Chondrocyte (in vitro differentiated cells): Measurements from ENCODE around the gene ARHGDIG. TPM values are rescaled to one million over a fixed set of nuclear protein-coding genes. Genes with fewer than 3 reads are reported as not detected.

Experiments used
- DNase-seq: peaks from one replicate; pipeline ENCODE4 v3.0.0; 2021; ENCODE audit warnings: mixed read lengths, low spot score
- H3K27ac Mint-ChIP-seq: one replicate; pipeline ENCODE4 v1.8.0; 2021; ENCODE audit warnings: mild to moderate bottlenecking, moderate library complexity, mixed read lengths; ENCODE audit not compliant: unreplicated experiment
- H3K27me3 Mint-ChIP-seq: 2 replicates; pipeline ENCODE4 v1.8.0; 2021; ENCODE audit warnings: low read depth, mixed read lengths
- H3K36me3 Mint-ChIP-seq: 2 replicates; pipeline ENCODE4 v1.8.0; 2021; ENCODE audit warnings: low read depth, mixed read lengths
- H3K4me1 Mint-ChIP-seq: 2 replicates; pipeline ENCODE4 v1.8.0; 2021; ENCODE audit warnings: low read depth, mild to moderate bottlenecking, mixed read lengths
- H3K4me3 Mint-ChIP-seq: one replicate; pipeline ENCODE4 v1.8.0; 2021; ENCODE audit warnings: mild to moderate bottlenecking, moderate library complexity, mixed read lengths; ENCODE audit not compliant: unreplicated experiment
- H3K9me3 Mint-ChIP-seq: 2 replicates; pipeline ENCODE4 v1.8.0; 2021; ENCODE audit warnings: low read depth, mixed read lengths
- total RNA-seq: library from RNA; stranded (reverse); gene quantifications from 3 replicates; pipeline ENCODE4 v1.2.1, GENCODE V29; 2021
- TF ChIP-seq, protein P1 (sequence below): fragments of 200-600 bp; sonication (generic); IDR thresholded peaks from 2 replicates; pipeline ENCODE4 v1.5.0; 2021; ENCODE audit warnings: antibody characterized with exemption, mild to moderate bottlenecking, moderate library complexity

The ARHGDIG gene
- total RNA-seq, 1 donor from 2014 or later: 4.0 TPM

DNA sequence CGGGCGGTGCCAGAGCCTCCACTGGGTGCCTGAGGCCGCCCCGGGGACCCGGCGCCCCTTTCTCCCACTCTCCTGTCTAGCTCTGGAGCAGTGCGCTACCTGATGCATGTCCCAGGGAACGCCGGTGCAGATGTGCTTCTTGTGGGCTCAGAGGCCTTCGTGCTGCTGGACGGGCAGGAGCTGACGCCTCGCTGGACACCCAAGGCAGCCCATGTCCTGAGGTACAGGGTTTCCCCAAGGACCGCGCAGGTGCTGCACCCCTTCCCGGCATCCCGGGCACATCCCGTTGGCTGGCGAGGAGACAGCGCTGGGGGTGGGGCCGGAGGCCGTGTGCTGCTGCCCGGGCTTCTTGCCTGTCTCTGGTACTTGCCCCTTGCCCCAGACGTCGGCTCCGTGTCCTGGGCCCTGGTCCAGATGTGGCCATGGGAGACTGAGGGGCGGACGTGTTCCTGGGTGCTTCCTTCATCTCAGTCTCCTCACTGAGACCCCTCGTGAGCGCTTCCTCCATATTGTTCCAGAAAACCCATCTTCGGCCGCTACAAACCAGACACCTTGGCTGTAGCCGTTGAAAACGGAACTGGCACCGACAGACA lies 17.1 kb upstream of the ARHGDIG start:
- DNase-seq: peak; percentile 92
- H3K4me1 Mint-ChIP-seq: peaks cover 4% of the 10 kb centered on the region
- H3K27me3 Mint-ChIP-seq: no peaks in the 10 kb centered on the region
- H3K36me3 Mint-ChIP-seq: peaks cover 10% of the 10 kb centered on the region
- TF ChIP-seq, protein P1, sequence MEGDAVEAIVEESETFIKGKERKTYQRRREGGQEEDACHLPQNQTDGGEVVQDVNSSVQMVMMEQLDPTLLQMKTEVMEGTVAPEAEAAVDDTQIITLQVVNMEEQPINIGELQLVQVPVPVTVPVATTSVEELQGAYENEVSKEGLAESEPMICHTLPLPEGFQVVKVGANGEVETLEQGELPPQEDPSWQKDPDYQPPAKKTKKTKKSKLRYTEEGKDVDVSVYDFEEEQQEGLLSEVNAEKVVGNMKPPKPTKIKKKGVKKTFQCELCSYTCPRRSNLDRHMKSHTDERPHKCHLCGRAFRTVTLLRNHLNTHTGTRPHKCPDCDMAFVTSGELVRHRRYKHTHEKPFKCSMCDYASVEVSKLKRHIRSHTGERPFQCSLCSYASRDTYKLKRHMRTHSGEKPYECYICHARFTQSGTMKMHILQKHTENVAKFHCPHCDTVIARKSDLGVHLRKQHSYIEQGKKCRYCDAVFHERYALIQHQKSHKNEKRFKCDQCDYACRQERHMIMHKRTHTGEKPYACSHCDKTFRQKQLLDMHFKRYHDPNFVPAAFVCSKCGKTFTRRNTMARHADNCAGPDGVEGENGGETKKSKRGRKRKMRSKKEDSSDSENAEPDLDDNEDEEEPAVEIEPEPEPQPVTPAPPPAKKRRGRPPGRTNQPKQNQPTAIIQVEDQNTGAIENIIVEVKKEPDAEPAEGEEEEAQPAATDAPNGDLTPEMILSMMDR: no peak
- no peaks in the 10 kb centered on the region for H3K9me3 Mint-ChIP-seq
- H3K4me3 Mint-ChIP-seq: no peak overlapping the region
- H3K27ac Mint-ChIP-seq: no peak overlapping the region

GRCh38 chr16:263944-264343 lies 16.4 kb upstream of the ARHGDIG start:
- Mint-ChIP-seq H3K27ac (no peak overlapping the region), H3K36me3 (peaks cover 10% of the 10 kb centered on the region), H3K9me3 (no peaks in the 10 kb centered on the region), H3K4me3 (no peak overlapping the region), H3K4me1 (peaks cover 4% of the 10 kb centered on the region), H3K27me3 (no peaks in the 10 kb centered on the region)
- DNase-seq: no peak
- TF ChIP-seq, protein P1: no peak

- peaks cover 4% of the 10 kb centered on the region for H3K4me1 Mint-ChIP-seq
- H3K9me3 Mint-ChIP-seq: no peaks in the 10 kb centered on the region
- no peak overlapping the region for H3K27ac Mint-ChIP-seq
- peaks cover 10% of the 10 kb centered on the region for H3K36me3 Mint-ChIP-seq
- TF ChIP-seq, protein P1: no peak
- DNase-seq: peak; percentile 93
- H3K27me3 Mint-ChIP-seq: no peaks in the 10 kb centered on the region
- H3K4me3 Mint-ChIP-seq: no peak overlapping the region
These were observed 15.9 kb upstream of the ARHGDIG start for GRCh38 chr16:264440-264951.

DNA sequence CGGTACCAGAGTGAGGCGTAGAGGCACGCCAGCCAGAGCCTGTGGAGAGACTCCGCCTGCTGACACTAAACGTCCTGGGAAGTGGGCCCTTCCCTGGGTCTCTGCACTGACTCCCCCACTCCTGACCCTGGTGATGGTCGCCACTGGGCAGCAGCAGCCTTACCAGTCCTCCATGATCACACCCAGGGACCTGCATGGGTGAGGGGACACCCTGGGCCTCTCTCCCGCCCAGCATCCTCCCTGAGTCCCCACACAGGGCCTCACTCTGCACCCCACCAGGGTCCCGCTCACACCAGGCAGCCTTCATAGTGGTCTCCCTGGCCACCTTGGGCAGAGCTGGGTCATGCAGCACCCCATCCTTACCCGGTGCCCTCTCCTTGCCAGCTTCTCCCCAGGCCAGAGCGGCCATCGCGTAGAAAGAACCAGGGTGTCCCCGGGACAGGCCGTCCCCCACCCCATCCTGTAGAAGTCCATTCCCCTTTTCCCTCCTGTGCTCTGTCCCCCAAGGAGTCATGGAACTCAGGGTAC lies 15.3 kb upstream of the ARHGDIG start:
- Mint-ChIP-seq H3K4me1 (peaks cover 4% of the 10 kb centered on the region), H3K9me3 (no peaks in the 10 kb centered on the region), H3K27ac (no peak overlapping the region), H3K4me3 (no peak overlapping the region), H3K27me3 (no peaks in the 10 kb centered on the region), H3K36me3 (peaks cover 10% of the 10 kb centered on the region)
- no peak for DNase-seq
- TF ChIP-seq, protein P1: no peak

- DNase-seq: no peak
- Mint-ChIP-seq H3K9me3 (no peaks in the 10 kb centered on the region), H3K36me3 (peaks cover 7% of the 10 kb centered on the region), H3K27me3 (no peaks in the 10 kb centered on the region), H3K4me3 (no peak overlapping the region), H3K27ac (no peak overlapping the region), H3K4me1 (peaks cover 4% of the 10 kb centered on the region)
- TF ChIP-seq, protein P1: no peak
These were observed 14.7 kb upstream of the ARHGDIG start for GRCh38 chr16:265711-266110.
